IMR-90 (cell line): ENCODE data around the gene EEF1AKMT1. TPM values are rescaled to one million over a fixed set of nuclear protein-coding genes. Genes with fewer than 3 reads are reported as not detected.

Experiments
- ATAC-seq: fragments of 200-7000 bp; cut with Tn5 transposase; 2 replicates; pipeline ENCODE4 v1.9.1; 2020; ENCODE audit warnings: low read depth, mild to moderate bottlenecking, moderate library complexity
- Bru-seq: library from RNA; stranded (reverse); fragments of 400-500 nt; gene quantifications from one replicate; lab custom pipeline; 2021; lab: Mats Ljungman, UMichigan
- BruChase-seq, 2 experiments: library from RNA; stranded (reverse); fragments of 400-500 nt; gene quantifications; one replicate each; lab custom pipeline; 2021; lab: Mats Ljungman, UMichigan
- BruUV-seq: library from RNA; stranded (reverse); fragments of 400-500 nt; replicated peaks from 2 replicates; lab custom pipeline; 2021; lab: Mats Ljungman, UMichigan
- CTCF ChIA-PET: fragments of 300-600 bp; formaldehyde crosslinking; extraction: SDS; loops from one replicate; lab custom pipeline; 2021; ENCODE audit warnings: antibody characterized with exemption; lab: Yijun Ruan, JAX
- POLR2A ChIA-PET: fragments of 300-600 bp; sonication (Branson Sonifier 250); formaldehyde crosslinking; loops from one replicate; lab custom pipeline; 2022; ENCODE audit warnings: antibody characterized with exemption; ENCODE audit not compliant: unreplicated experiment; lab: Charles Lee
- DNase-seq: peaks from one replicate; pipeline ENCODE4 v3.0.0; 2013
- H2AFZ ChIP-seq: replicated peaks from 2 replicates; pipeline ENCODE3; 2013; ENCODE audit warnings: low read length, mild to moderate bottlenecking; ENCODE audit not compliant: poor library complexity
- H2AK5ac ChIP-seq: 2 replicates; pipeline ENCODE4 v1.6.1; 2013; ENCODE audit warnings: low read depth, low read length, inconsistent platforms
- H2AK9ac ChIP-seq: replicated peaks from 2 replicates; pipeline ENCODE3; 2013; ENCODE audit warnings: mild to moderate bottlenecking, low read depth, low read length, moderate library complexity; ENCODE audit not compliant: poor library complexity
- H2BK120ac ChIP-seq: 2 replicates; pipeline ENCODE4 v1.6.1; 2013; ENCODE audit warnings: low read depth, low read length, inconsistent platforms
- H2BK15ac ChIP-seq: 3 replicates; pipeline ENCODE4 v1.6.1; 2013; ENCODE audit warnings: low read depth, low read length, inconsistent platforms
- H2BK20ac ChIP-seq: 2 replicates; pipeline ENCODE4 v1.6.1; 2013; ENCODE audit warnings: low read depth, mild to moderate bottlenecking, inconsistent platforms, low read length, moderate library complexity
- H2BK5ac ChIP-seq: 2 replicates; pipeline ENCODE4 v1.6.1; 2013; ENCODE audit warnings: mild to moderate bottlenecking, low read depth, low read length, inconsistent platforms; ENCODE audit not compliant: poor library complexity, severe bottlenecking
- H3K14ac ChIP-seq: replicated peaks from 2 replicates; pipeline ENCODE4 v1.6.1; 2013; ENCODE audit warnings: low read depth, low read length, inconsistent platforms
- H3K18ac ChIP-seq: 2 replicates; pipeline ENCODE4 v1.6.1; 2013; ENCODE audit warnings: low read depth, low read length, control low read depth
- H3K23ac ChIP-seq: 2 replicates; pipeline ENCODE4 v1.6.1; 2013; ENCODE audit warnings: low read depth, low read length, inconsistent platforms
- H3K27ac ChIP-seq: 2 replicates; pipeline ENCODE4 v1.5.1; 2013; ENCODE audit warnings: mild to moderate bottlenecking, control low read depth, low read length; ENCODE audit not compliant: insufficient read depth
- H3K27me3 ChIP-seq: 2 replicates; pipeline ENCODE4 v1.6.1; 2013; ENCODE audit warnings: low read length; ENCODE audit not compliant: control insufficient read depth, insufficient read depth
- H3K36me3 ChIP-seq: 2 replicates; pipeline ENCODE4 v1.6.1; 2013; ENCODE audit warnings: low read length, mixed read lengths; ENCODE audit not compliant: control insufficient read depth, insufficient read depth
- H3K4ac ChIP-seq: 2 replicates; pipeline ENCODE4 v1.6.1; 2013; ENCODE audit warnings: low read depth, low read length, inconsistent platforms
- H3K4me1 ChIP-seq: 2 replicates; pipeline ENCODE4 v1.6.1; 2013; ENCODE audit warnings: low read length, mixed read lengths; ENCODE audit not compliant: control insufficient read depth, insufficient read depth
- H3K4me2 ChIP-seq: 2 replicates; pipeline ENCODE4 v1.6.1; 2013; ENCODE audit warnings: low read depth, mild to moderate bottlenecking, control low read depth, low read length, moderate library complexity
- H3K4me3 ChIP-seq: 2 replicates; pipeline ENCODE4 v1.5.1; 2013; ENCODE audit warnings: low read depth, mild to moderate bottlenecking, control low read depth, low read length, moderate library complexity; ENCODE audit not compliant: insufficient read depth
- H3K56ac ChIP-seq: 2 replicates; pipeline ENCODE4 v1.6.1; 2013; ENCODE audit warnings: low read length, inconsistent platforms; ENCODE audit not compliant: insufficient read depth; ENCODE audit errors: extremely low read depth
- H3K79me1 ChIP-seq, 2 experiments: 2 replicates each; pipeline ENCODE4 v1.6.1; 2013; ENCODE audit warnings: low read length in 2 of 2, inconsistent platforms in 1 of 2, low read depth in 1 of 2
- H3K9ac ChIP-seq: 2 replicates; pipeline ENCODE4 v1.6.1; 2013; ENCODE audit warnings: low read depth, low read length, control low read depth
- H3K9me1 ChIP-seq: 2 replicates; pipeline ENCODE4 v1.6.1; 2013; ENCODE audit warnings: low read length, inconsistent platforms; ENCODE audit not compliant: insufficient read depth
- H3K9me3 ChIP-seq: 2 replicates; pipeline ENCODE4 v1.6.1; 2013; ENCODE audit warnings: low read length; ENCODE audit not compliant: control insufficient read depth, insufficient read depth
- H4K20me1 ChIP-seq: 2 replicates; pipeline ENCODE4 v1.6.1; 2013; ENCODE audit warnings: low read length, inconsistent platforms; ENCODE audit not compliant: insufficient read depth
- H4K5ac ChIP-seq: 2 replicates; pipeline ENCODE4 v1.6.1; 2013; ENCODE audit warnings: mild to moderate bottlenecking, low read depth, low read length, control low read depth
- H4K8ac ChIP-seq, 2 experiments: 2 replicates each; pipeline ENCODE4 v1.6.1; 2013; ENCODE audit warnings: low read depth in 2 of 2, low read length in 2 of 2, control low read depth in 1 of 2, inconsistent platforms in 1 of 2
- H4K91ac ChIP-seq: 2 replicates; pipeline ENCODE4 v1.6.1; 2013; ENCODE audit warnings: low read depth, low read length, inconsistent platforms; ENCODE audit not compliant: insufficient read depth
- ELK1 ChIP-seq: fragments of 150-350 bp; IDR thresholded peaks from 2 replicates; pipeline ENCODE4 v1.6.1; 2016; ENCODE audit warnings: low read depth, mild to moderate bottlenecking, low read length, moderate library complexity, borderline replicate concordance
- FOS ChIP-seq: fragments of 150-350 bp; IDR thresholded peaks from 2 replicates; pipeline ENCODE4 v1.6.1; 2016; ENCODE audit warnings: low read depth, low read length
- MAFK ChIP-seq: IDR thresholded peaks from 2 replicates; pipeline ENCODE4 v1.6.1; 2012; ENCODE audit warnings: low read depth, low read length, improper control_type of control experiment
- MAZ ChIP-seq: IDR thresholded peaks from 2 replicates; pipeline ENCODE4 v1.6.1; 2012; ENCODE audit warnings: low read depth, mild to moderate bottlenecking, low read length, improper control_type of control experiment, moderate library complexity, borderline replicate concordance
- MXI1 ChIP-seq: IDR thresholded peaks from 2 replicates; pipeline ENCODE4 v1.6.1; 2012; ENCODE audit warnings: low read depth, mild to moderate bottlenecking, low read length, moderate library complexity, borderline replicate concordance
- NFE2L2 ChIP-seq: fragments of 150-350 bp; IDR thresholded peaks from 2 replicates; pipeline ENCODE4 v1.6.1; 2016; ENCODE audit warnings: low read depth, mild to moderate bottlenecking, low read length
- POLR2A ChIP-seq: IDR thresholded peaks from 2 replicates; pipeline ENCODE4 v1.6.1; 2012; ENCODE audit warnings: mild to moderate bottlenecking, low read depth, low read length
- RFX5 ChIP-seq: IDR thresholded peaks from 2 replicates; pipeline ENCODE4 v1.8.0; 2012; ENCODE audit warnings: low read depth, mild to moderate bottlenecking, low read length, moderate library complexity
- WGBS, 2 experiments: methylation state at CpG; one replicate each; pipeline versions ENCODE4 v1.1.5 to v1.1.7; 2013; ENCODE audit warnings: missing lambda C conversion rate in 2 of 2; ENCODE audit not compliant: insufficient read length in 1 of 2; ENCODE audit errors: extremely low coverage in 2 of 2; 5-methylcytosine and 5-hydroxymethylcytosine counted together
- dilution Hi-C: fragments of 300-500 bp; cut with HindIII; formaldehyde crosslinking; loops from one replicate; pipeline ENCODE4 v1.14.3; 2018; ENCODE audit warnings: low sequenced_read_pairs; ENCODE audit not compliant: unreplicated experiment
- in situ Hi-C: fragments of 300-500 bp; cut with MboI; formaldehyde crosslinking; loops from 3 replicates; pipeline ENCODE4 v1.14.3; 2019; ENCODE audit warnings: low sequenced_read_pairs, inconsistent platforms, mixed read lengths
- intact Hi-C: fragments of 100-400 bp; cut with micrococcal nuclease; formaldehyde crosslinking; loops from 2 replicates; pipeline ENCODE4 v1.10.0; 2022
- long read RNA-seq: library from polyadenylated mRNA; unstranded; transcript quantifications from one replicate; pipeline ENCODE4 v2.0.0, GENCODE V29; 2021; ENCODE audit not compliant: unreplicated experiment
- polyA plus RNA-seq, 3 experiments: library from polyadenylated mRNA; depleted of rRNA; stranded (reverse); fragments of >200 nt; gene quantifications; 2 replicates each; pipeline ENCODE4 v1.2.3, GENCODE V29; 2012; ENCODE audit warnings: low replicate concordance in 1 of 3
- total RNA-seq: library from RNA; depleted of rRNA; stranded (reverse); fragments of >200 nt; gene quantifications from 2 replicates; pipeline ENCODE4 v1.2.3, GENCODE V29; 2012; rRNA removed
- TF ChIP-seq, protein P1 (sequence below): fragments of 150-350 bp; IDR thresholded peaks from 2 replicates; pipeline ENCODE4 v1.6.1; 2017; ENCODE audit warnings: mild to moderate bottlenecking, antibody characterized with exemption, low read length, low read depth
- TF ChIP-seq, protein P2 (sequence below): conservative IDR thresholded peaks from 2 replicates; pipeline ENCODE4 v1.5.1; 2012; ENCODE audit warnings: mild to moderate bottlenecking, low read depth, low read length, improper control_type of control experiment

The EEF1AKMT1 gene
- 10.6 and 11.7 TPM in 2 replicates for total RNA-seq
- polyA plus RNA-seq (2012; rRNA removed): 7.4 and 10.0 TPM in 2 replicates
- 2.6 and 6.9 TPM in 2 replicates for polyA plus RNA-seq (2012; cell fraction: cytosol; rRNA removed)
- 0.54 and 5.8 TPM in 2 replicates for polyA plus RNA-seq (2012; cell fraction: nucleus; rRNA removed; ENCODE audit: low replicate concordance)
- Bru-seq, nascent RNA: percentile 59 among the genes with signal in this experiment
- BruChase-seq, experiment 1, labeled RNA remaining after a 6-hour chase: percentile 62 among the genes with signal in this experiment
- percentile 58 among the genes with signal in this experiment for BruChase-seq, experiment 2, labeled RNA remaining after a 2-hour chase
- long read RNA-seq, transcript EEF1AKMT1-202 (5 exons, 1,042 nt): major isoform, 6 of 13 reads
- long read RNA-seq, partial matches to known transcripts: 0 of 13 reads
- long read RNA-seq, other reads (novel, unspliced or antisense): 7 of 13 reads

GRCh38 chr13:20773194-20774080 lies at the start of gene EEF1AKMT1:
TSS of gene EEF1AKMT1 (minus strand) at chr13:20773961. CDS start at chr13:20757598, 16,363 bp downstream.
- CTCF ChIA-PET: no interaction called here
- no TSS peak for BruUV-seq
- WGBS, 2 experiments: 2% methylated on average over 20 of the region's 72 CpGs; no CpG with 5 or more reads in 1 of the 2 experiments
- H3K56ac ChIP-seq: peak within 1 kb of the TSS; percentile 98
- peak within 1 kb of the TSS; percentile 70 for H4K5ac ChIP-seq
- intact Hi-C loops: loop anchor here (2.0 kb wide), 1 partner anchor 41 kb away; no protein-coding TSS in a partner anchor
- H2AK9ac ChIP-seq: peak within 1 kb of the TSS; percentile 95
- peaks cover 12 to 20% of the 10 kb centered on the region in 2 experiments for H3K79me1 ChIP-seq
- peak within 1 kb of the TSS; percentile 97 for H3K23ac ChIP-seq
- H3K9me1 ChIP-seq: no peaks in the 10 kb centered on the region; the same call in 1 of the 2 replicates
- peak within 1 kb of the TSS; percentile 71 for H3K18ac ChIP-seq
- POLR2A ChIA-PET: interaction anchor here (0.6 kb wide), 1 partner anchor 12 kb away, joined by 4 read pairs; no protein-coding TSS in a partner anchor
- peak within 1 kb of the TSS; percentile 95 for H4K91ac ChIP-seq
- H4K20me1 ChIP-seq: no peaks in the 10 kb centered on the region
- H2BK5ac ChIP-seq: peak within 1 kb of the TSS; percentile 82
- H3K4me1 ChIP-seq: peaks cover 2% of the 10 kb centered on the region; the same call in 1 of the 2 replicates
- peak; percentile 91 for DNase-seq
- peak; percentile 97 for ATAC-seq
- peaks cover 2% of the 10 kb centered on the region; the same call in 1 of the 2 replicates for H3K36me3 ChIP-seq
- H3K14ac ChIP-seq: peak within 1 kb of the TSS; percentile 99
- H3K27ac ChIP-seq: peak within 1 kb of the TSS; percentile 85
- H3K4me3 ChIP-seq: peak within 1 kb of the TSS; percentile 58
- H3K9me3 ChIP-seq: no peaks in the 10 kb centered on the region
- peak within 1 kb of the TSS; percentile 62; the same call in 1 of the 2 replicates for H2BK120ac ChIP-seq
- no peak within 1 kb of the TSS for H2BK15ac ChIP-seq
- H3K27me3 ChIP-seq: no peaks in the 10 kb centered on the region
- peak within 1 kb of the TSS; percentile 77 for H3K4me2 ChIP-seq
- peak within 1 kb of the TSS; percentile 94 for H2AFZ ChIP-seq
- peak within 1 kb of the TSS; percentile 97 for H3K4ac ChIP-seq
- peak within 1 kb of the TSS; percentile 69 to 99 for H4K8ac ChIP-seq
- H2AK5ac ChIP-seq: peak within 1 kb of the TSS; percentile 36; the same call in 1 of the 2 replicates
- peak within 1 kb of the TSS; percentile 91 for H3K9ac ChIP-seq
- dilution Hi-C loops: no loop called here
- no peak within 1 kb of the TSS for H2BK20ac ChIP-seq
- in situ Hi-C loops: no loop called here
- TF ChIP-seq MAFK: no peak
- TF ChIP-seq, protein P1, sequence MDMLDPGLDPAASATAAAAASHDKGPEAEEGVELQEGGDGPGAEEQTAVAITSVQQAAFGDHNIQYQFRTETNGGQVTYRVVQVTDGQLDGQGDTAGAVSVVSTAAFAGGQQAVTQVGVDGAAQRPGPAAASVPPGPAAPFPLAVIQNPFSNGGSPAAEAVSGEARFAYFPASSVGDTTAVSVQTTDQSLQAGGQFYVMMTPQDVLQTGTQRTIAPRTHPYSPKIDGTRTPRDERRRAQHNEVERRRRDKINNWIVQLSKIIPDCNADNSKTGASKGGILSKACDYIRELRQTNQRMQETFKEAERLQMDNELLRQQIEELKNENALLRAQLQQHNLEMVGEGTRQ: no peak
- TF ChIP-seq MAZ: peak; percentile 57; the same call in 1 of the 2 replicates
- no peak for TF ChIP-seq ELK1
- TF ChIP-seq, protein P2, sequence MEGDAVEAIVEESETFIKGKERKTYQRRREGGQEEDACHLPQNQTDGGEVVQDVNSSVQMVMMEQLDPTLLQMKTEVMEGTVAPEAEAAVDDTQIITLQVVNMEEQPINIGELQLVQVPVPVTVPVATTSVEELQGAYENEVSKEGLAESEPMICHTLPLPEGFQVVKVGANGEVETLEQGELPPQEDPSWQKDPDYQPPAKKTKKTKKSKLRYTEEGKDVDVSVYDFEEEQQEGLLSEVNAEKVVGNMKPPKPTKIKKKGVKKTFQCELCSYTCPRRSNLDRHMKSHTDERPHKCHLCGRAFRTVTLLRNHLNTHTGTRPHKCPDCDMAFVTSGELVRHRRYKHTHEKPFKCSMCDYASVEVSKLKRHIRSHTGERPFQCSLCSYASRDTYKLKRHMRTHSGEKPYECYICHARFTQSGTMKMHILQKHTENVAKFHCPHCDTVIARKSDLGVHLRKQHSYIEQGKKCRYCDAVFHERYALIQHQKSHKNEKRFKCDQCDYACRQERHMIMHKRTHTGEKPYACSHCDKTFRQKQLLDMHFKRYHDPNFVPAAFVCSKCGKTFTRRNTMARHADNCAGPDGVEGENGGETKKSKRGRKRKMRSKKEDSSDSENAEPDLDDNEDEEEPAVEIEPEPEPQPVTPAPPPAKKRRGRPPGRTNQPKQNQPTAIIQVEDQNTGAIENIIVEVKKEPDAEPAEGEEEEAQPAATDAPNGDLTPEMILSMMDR: no peak
- peak; percentile 52 for TF ChIP-seq POLR2A
- TF ChIP-seq MXI1: no peak
- TF ChIP-seq NFE2L2: no peak
- no peak for TF ChIP-seq FOS
- TF ChIP-seq RFX5: no peak
